Endothelial cell of umbilical vein (primary cell): ENCODE results near the gene PIP4K2C. TPM values are rescaled to one million over a fixed set of nuclear protein-coding genes. Genes with fewer than 3 reads are reported as not detected.

Source experiments
- BruUV-seq: library from RNA; stranded (reverse); fragments of 400-500 nt; replicated peaks from 2 replicates; lab custom pipeline; 2021; lab: Mats Ljungman, UMichigan
- CTCF ChIA-PET: fragments of 300-600, 350-600 bp; sonication (Branson Sonifier 250); formaldehyde crosslinking; loops from one replicate; lab custom pipeline; 2021; ENCODE audit warnings: antibody characterized with exemption, inconsistent platforms; lab: Charles Lee
- POLR2A ChIA-PET: fragments of 300-600, 350-600 bp; sonication (Branson Sonifier 250); formaldehyde crosslinking; loops from one replicate; lab custom pipeline; 2021; ENCODE audit warnings: antibody characterized with exemption, inconsistent platforms; lab: Charles Lee
- DNase-seq: peaks from one replicate; pipeline ENCODE4 v3.0.0-alpha.2; 2011; ENCODE audit warnings: low read depth, low spot score
- FAIRE-seq: peaks from 2 replicates; lab custom pipeline; 2011; peaks lifted over from hg19 to GRCh38; lab: Jason Lieb, UNC
- H2AFZ ChIP-seq: 2 replicates; pipeline ENCODE4 v1.6.0; 2012; ENCODE audit warnings: low read depth, low read length, control low read depth, inconsistent platforms
- H3K27ac ChIP-seq: 2 replicates; pipeline ENCODE4 v1.5.1; 2011; ENCODE audit warnings: low read depth, mild to moderate bottlenecking, control low read depth, low read length, moderate library complexity; ENCODE audit not compliant: insufficient read depth
- H3K27me3 ChIP-seq, 2 experiments: 2 replicates each; pipeline versions ENCODE4 v1.6.0 to v1.6.1; 2011; ENCODE audit warnings: low read length in 2 of 2, mixed read lengths in 1 of 2; ENCODE audit not compliant: control insufficient read depth in 2 of 2, insufficient read depth in 2 of 2
- H3K36me3 ChIP-seq, 2 experiments: 2 replicates in 1 of 2; 3 replicates in 1 of 2; pipeline ENCODE4 v1.5.1; 2011; ENCODE audit warnings: low read length in 2 of 2, mild to moderate bottlenecking in 1 of 2, moderate library complexity in 1 of 2; ENCODE audit not compliant: control insufficient read depth in 2 of 2, insufficient read depth in 2 of 2; ENCODE audit errors: extremely low read depth in 1 of 2
- H3K4me1 ChIP-seq: 3 replicates; pipeline ENCODE4 v1.5.1; 2011; ENCODE audit warnings: mild to moderate bottlenecking, low read length; ENCODE audit not compliant: control insufficient read depth, insufficient read depth; ENCODE audit errors: extremely low read depth
- H3K4me2 ChIP-seq: 2 replicates; pipeline ENCODE4 v1.6.1; 2011; ENCODE audit warnings: low read length, control low read depth, mixed read lengths; ENCODE audit not compliant: insufficient read depth
- H3K4me3 ChIP-seq, 3 experiments: fragments of 200-600 bp in 1 of 3; sonication (generic), shearing (Covaris generic) in 1 of 3; replicated peaks in 1 of 3; 2 replicates each; pipeline ENCODE4 v1.5.1; 2011 to 2016; ENCODE audit warnings: control low read depth in 3 of 3, low read length in 3 of 3, mild to moderate bottlenecking in 2 of 3, inconsistent platforms in 1 of 3, low read depth in 1 of 3, moderate library complexity in 1 of 3; ENCODE audit not compliant: insufficient read depth in 1 of 3
- H3K79me2 ChIP-seq: 2 replicates; pipeline ENCODE4 v1.6.0; 2012; ENCODE audit warnings: low read length, inconsistent platforms; ENCODE audit not compliant: control insufficient read depth, insufficient read depth
- H3K9ac ChIP-seq: replicated peaks from 2 replicates; pipeline ENCODE3; 2011; ENCODE audit warnings: low read length, control low read depth; ENCODE audit not compliant: insufficient read depth; ENCODE audit errors: extremely low read depth
- H3K9me1 ChIP-seq: replicated peaks from 3 replicates; pipeline ENCODE4 v1.6.0; 2011; ENCODE audit warnings: mild to moderate bottlenecking, low read length; ENCODE audit not compliant: control insufficient read depth, insufficient read depth; ENCODE audit errors: extremely low read depth
- H3K9me3 ChIP-seq: replicated peaks from 2 replicates; pipeline ENCODE4 v1.5.1; 2012; ENCODE audit warnings: low read length, inconsistent platforms; ENCODE audit not compliant: control insufficient read depth, insufficient read depth
- H4K20me1 ChIP-seq: replicated peaks from 2 replicates; pipeline ENCODE3; 2011; ENCODE audit warnings: mild to moderate bottlenecking, low read length; ENCODE audit not compliant: control insufficient read depth, insufficient read depth; ENCODE audit errors: extremely low read depth
- EZH2 ChIP-seq: IDR thresholded peaks from 2 replicates; pipeline ENCODE4 v1.6.1; 2012; ENCODE audit warnings: borderline replicate concordance, low read depth, mild to moderate bottlenecking, moderate library complexity, low read length, inconsistent platforms; ENCODE audit not compliant: severe bottlenecking
- FOS ChIP-seq: IDR thresholded peaks from 2 replicates; pipeline ENCODE4 v1.6.1; 2011; ENCODE audit warnings: mild to moderate bottlenecking, low read length, moderate library complexity, borderline replicate concordance; ENCODE audit not compliant: insufficient read depth
- GATA2 ChIP-seq: IDR thresholded peaks from 2 replicates; pipeline ENCODE4 v1.7.0; 2011; ENCODE audit warnings: low read depth, mild to moderate bottlenecking, moderate library complexity, mixed read lengths, low read length; ENCODE audit not compliant: insufficient read length, insufficient read depth
- JUN ChIP-seq: IDR thresholded peaks from 2 replicates; pipeline ENCODE4 v1.6.1; 2011; ENCODE audit warnings: borderline replicate concordance, low read depth; ENCODE audit not compliant: insufficient read length, insufficient read depth
- MAX ChIP-seq: IDR thresholded peaks from 2 replicates; pipeline ENCODE4 v1.6.1; 2011; ENCODE audit not compliant: insufficient read depth, insufficient read length
- MYC ChIP-seq: IDR thresholded peaks from one replicate; pipeline ENCODE4 v1.6.1; 2011; ENCODE audit warnings: mild to moderate bottlenecking, low read depth, low read length
- POLR2A ChIP-seq: IDR thresholded peaks from 2 replicates; pipeline ENCODE4 v1.6.1; 2012; ENCODE audit warnings: low read depth, mild to moderate bottlenecking, control low read depth, low read length
- POLR2AphosphoS5 ChIP-seq: IDR thresholded peaks from 2 replicates; pipeline ENCODE4 v1.6.1; 2012; ENCODE audit warnings: low read depth, mild to moderate bottlenecking, control low read depth, low read length, moderate library complexity; ENCODE audit not compliant: insufficient read depth
- dilution Hi-C: fragments of 300-500 bp; cut with MboI; formaldehyde crosslinking; loops from one replicate; pipeline ENCODE4 v1.15.0; 2019; ENCODE audit warnings: low sequenced_read_pairs; ENCODE audit not compliant: extremely low pct_ligation_motif_present
- intact Hi-C: fragments of 100-400 bp; cut with micrococcal nuclease; formaldehyde crosslinking; loops from one replicate; pipeline ENCODE4 v1.10.0; 2022
- polyA plus RNA-seq, 4 experiments: library from polyadenylated mRNA; depleted of rRNA in 3 of 4; stranded (reverse) in 3 of 4; unstranded in 1 of 4; fragments of >200 nt; gene quantifications; 2 replicates each; pipeline versions ENCODE4 v1.2.1 to v1.2.3, GENCODE V29; 2011 to 2012; ENCODE audit warnings: missing spikeins in 1 of 4
- total RNA-seq: library from RNA; stranded (reverse); gene quantifications from 2 replicates; pipeline ENCODE4 v1.2.3, GENCODE V29; 2021
- TF ChIP-seq, protein P1 (sequence below), 2 donors: IDR thresholded peaks; 1 replicate in 1 of 2; 2 replicates in 1 of 2; pipeline ENCODE4 v1.5.1; 2011; ENCODE audit warnings: low read length in 2 of 2, mild to moderate bottlenecking in 2 of 2, moderate library complexity in 2 of 2, control low read depth in 1 of 2, inconsistent platforms in 1 of 2, low read depth in 1 of 2; ENCODE audit not compliant: insufficient read depth in 1 of 2; ENCODE audit errors: extremely low read depth in 1 of 2

The PIP4K2C gene
- total and polyA plus RNA-seq, 2 donors (not counting 3 experiments of a cell fraction or from before 2014, with no cell fraction given) = 10.5 to 11.5 TPM

DNA sequence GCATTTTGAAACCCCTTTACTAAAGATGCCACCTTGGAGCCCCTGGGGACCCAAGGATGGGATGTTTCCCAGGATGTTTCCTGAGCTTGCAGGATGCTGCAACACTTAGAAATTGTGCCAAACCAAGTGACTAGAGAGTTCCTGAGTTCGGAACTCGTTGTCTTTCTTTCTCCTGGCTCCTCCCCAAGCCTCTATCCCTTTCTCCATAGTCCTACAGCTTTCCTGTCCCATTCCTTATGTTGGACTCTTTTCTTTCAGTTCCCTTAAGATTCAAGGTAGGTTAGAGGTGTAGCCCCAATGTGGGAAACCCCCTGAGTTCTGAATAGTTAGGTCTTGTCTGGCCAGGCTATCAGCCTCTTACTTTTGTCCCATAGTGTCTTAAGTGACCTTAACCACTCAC, 42.5 kb upstream of the PIP4K2C start:
- Histone ChIP-seq H3K36me3 (no peaks in the 10 kb centered on the region), H3K4me1 (peaks cover 18% of the 10 kb centered on the region), H3K9me1 (no peaks in the 10 kb centered on the region), H3K27me3 (peaks cover 38 to 44% of the 10 kb centered on the region in 2 experiments), H3K79me2 (peaks cover 25% of the 10 kb centered on the region), H2AFZ (no peak overlapping the region), H3K4me2 (no peak overlapping the region), H3K4me3 (no peak overlapping the region), H4K20me1 (no peaks in the 10 kb centered on the region), H3K27ac (no peak overlapping the region), H3K9ac (no peak overlapping the region), H3K9me3 (no peaks in the 10 kb centered on the region)
- DNase-seq (no peak), FAIRE-seq (no peak)
- dilution Hi-C loops (no loop called here), intact Hi-C loops (loop anchor here (5.0 kb wide), 1 partner anchor 144 kb away; the partner anchor contains the start of gene OS9)
- BruUV-seq = no TSS peak
- POLR2A ChIA-PET = no interaction called here
- CTCF ChIA-PET = no interaction called here
- TF ChIP-seq FOS = no peak
- no peak for TF ChIP-seq POLR2A
- no peak for TF ChIP-seq MAX

GRCh38 chr12:57549203-57549908, 41.6 kb upstream of the PIP4K2C start:
- intact Hi-C loops = loop anchor here (5.0 kb wide), 1 partner anchor 143 kb away; the partner anchor contains the start of gene OS9
- POLR2A ChIA-PET = no interaction called here

More at GRCh38 chr12:57549203-57549908, 41.6 kb upstream of the PIP4K2C start:
- dilution Hi-C loops = no loop called here
- Histone ChIP-seq H3K4me2 (peak overlapping the region; percentile 40), H3K27ac (no peak overlapping the region), H3K9ac (no peak overlapping the region), H2AFZ (peak overlapping the region; percentile 46), H3K4me1 (peaks cover 12% of the 10 kb centered on the region), H4K20me1 (no peaks in the 10 kb centered on the region), H3K79me2 (peaks cover 23% of the 10 kb centered on the region), H3K4me3 (no peak overlapping the region), H3K27me3 (peaks cover 46 to 49% of the 10 kb centered on the region in 2 experiments), H3K9me3 (no peaks in the 10 kb centered on the region), H3K9me1 (no peaks in the 10 kb centered on the region), H3K36me3 (no peaks in the 10 kb centered on the region)
- DNase-seq (no peak), FAIRE-seq (no peak)
- CTCF ChIA-PET = no interaction called here
- TF ChIP-seq, protein P1, sequence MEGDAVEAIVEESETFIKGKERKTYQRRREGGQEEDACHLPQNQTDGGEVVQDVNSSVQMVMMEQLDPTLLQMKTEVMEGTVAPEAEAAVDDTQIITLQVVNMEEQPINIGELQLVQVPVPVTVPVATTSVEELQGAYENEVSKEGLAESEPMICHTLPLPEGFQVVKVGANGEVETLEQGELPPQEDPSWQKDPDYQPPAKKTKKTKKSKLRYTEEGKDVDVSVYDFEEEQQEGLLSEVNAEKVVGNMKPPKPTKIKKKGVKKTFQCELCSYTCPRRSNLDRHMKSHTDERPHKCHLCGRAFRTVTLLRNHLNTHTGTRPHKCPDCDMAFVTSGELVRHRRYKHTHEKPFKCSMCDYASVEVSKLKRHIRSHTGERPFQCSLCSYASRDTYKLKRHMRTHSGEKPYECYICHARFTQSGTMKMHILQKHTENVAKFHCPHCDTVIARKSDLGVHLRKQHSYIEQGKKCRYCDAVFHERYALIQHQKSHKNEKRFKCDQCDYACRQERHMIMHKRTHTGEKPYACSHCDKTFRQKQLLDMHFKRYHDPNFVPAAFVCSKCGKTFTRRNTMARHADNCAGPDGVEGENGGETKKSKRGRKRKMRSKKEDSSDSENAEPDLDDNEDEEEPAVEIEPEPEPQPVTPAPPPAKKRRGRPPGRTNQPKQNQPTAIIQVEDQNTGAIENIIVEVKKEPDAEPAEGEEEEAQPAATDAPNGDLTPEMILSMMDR (IDR thresholded peaks at IDR 0.05; ENCODE audit: extremely low read depth in 1 of 2, insufficient read depth in 1 of 2, low read depth in 1 of 2, low read length in 2 of 2) = no peak
- TF ChIP-seq GATA2 (no peak), MAX (no peak), JUN (no peak), MYC (no peak), POLR2A (no peak), POLR2AphosphoS5 (no peak), FOS (no peak), EZH2 (no peak)
- no TSS peak for BruUV-seq
